CD4-positive, alpha-beta T cell treated with Interferon alpha-2 for 1 hour (primary cell): Measurements from ENCODE around the gene ABCC8.
A peak's percentile ranks its signal among the peaks of the same experiment; 100 is the strongest.

Experiments used
- DNase-seq, 2 donors: peaks; one replicate each; pipeline ENCODE4 v3.0.0-alpha.2; 2020 to 2022

Gene ABCC8

DNA sequence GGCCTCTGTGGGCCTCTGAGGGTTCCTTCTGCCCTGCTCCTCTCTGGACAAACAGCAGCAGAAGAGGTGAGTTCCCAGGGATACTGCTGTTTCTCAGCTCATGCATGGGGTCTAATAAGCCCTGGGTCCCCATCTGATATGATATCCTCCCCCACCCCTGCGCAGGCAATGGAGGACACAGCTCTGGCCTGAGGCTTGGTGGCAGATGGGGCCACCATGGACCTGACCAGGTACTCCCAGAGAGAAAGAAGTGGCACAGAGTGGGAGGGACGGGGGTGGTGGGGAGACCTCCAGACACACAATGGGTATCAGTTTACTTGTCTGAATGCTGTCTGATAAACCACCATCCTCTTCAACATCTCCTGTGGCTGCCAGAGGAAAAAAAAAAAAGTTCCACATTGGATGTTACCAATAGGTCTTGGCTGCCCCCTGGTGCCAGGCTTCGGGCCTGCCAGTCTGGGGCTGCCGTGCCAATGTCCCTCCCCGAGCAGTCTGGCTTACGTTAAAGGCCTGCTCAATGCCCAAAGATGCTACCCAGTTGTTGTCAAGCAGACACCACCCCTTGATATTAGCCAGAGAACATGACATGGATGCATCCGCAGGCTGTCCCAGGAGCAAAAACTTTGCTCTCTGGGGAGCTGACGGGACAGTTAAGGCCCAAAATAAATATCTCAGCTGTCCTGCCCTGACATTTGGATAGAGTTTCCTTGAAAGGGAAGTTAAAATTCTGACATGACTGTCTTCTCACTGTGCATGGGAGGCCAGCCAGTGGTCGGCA, 27.9 kb upstream of the ABCC8 start:
- peak; percentile 67 to 75 for DNase-seq

DNA sequence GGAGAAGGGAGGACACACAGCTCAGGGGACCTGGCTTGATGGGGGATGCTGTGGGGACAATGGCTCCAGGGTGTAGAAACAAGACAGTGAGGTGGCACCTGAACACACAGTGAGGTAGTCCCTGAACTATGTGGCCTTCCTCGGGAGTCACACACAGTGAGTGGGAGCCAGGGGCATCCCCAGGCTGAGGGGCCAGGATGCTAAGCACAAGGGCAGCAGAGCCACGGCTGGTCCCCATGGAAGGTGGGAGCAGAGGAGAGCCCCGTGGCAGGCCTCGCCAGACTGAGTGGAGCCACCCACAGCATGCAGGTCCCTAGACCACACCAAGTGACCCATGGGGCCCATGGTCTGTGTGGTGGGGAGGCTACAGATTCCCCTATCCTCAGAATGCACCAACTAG, 26.0 kb upstream of the ABCC8 start:
- no peak for DNase-seq

DNA sequence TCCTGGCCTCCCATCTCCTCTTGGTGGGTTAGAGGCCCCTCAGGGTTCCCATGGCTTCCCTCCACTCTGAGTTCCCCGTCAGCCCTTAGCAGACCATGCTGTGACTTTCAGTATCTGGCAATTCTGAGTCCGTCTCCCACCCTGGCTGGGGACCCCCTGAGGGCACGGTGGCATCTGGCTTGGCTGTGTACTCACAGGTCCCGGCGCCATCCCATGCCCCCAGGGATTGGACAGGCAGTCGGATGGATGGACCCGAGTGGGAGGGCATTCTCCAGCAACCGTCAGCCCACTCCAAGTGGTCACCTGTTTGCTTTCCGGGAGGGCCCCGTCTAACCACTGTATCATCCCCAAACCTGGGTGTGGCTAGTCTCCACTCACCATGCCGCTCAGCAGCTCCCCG, 24.0 kb upstream of the ABCC8 start:
- no peak for DNase-seq

DNA sequence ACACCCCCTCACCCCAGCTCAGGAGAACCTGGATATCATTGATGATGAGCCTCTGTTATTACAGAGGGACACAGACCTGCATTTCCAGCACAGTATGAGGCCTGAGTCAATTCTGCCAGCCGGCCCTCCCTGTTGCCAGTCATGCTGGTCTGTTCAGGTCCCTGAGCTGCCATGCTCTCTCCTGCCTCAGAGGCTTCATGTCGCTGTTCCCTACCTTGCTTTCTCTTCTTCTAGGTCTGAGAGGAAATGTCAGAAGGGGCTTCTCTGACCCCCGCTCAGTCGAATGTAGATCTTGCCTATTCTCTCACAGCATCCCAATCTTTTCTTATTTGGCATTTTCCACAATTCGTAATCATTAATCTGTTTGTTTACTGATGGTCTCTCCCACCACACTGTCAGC, 21.8 kb upstream of the ABCC8 start:
- no peak for DNase-seq

DNA sequence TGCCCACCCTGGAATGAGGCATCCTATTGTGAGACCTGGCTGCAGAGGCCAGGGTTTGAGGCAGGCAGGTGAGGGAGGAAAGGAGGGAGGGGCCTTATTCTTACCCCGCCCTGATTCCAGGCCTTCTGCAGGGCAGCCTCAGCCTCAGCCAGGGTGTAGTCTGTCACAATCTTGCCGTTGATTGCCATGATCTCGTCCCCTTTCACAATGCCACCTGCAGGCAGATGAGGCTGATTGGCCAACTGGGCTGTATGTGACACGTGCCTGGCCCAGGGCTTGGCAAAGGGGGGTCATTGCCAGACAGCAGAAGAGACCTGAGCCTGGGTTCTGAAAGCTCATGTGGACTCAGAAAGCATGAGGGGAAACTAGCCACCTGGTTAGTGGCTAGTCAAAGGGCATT, 21.4 kb upstream of the ABCC8 start:
- no peak for DNase-seq

DNA sequence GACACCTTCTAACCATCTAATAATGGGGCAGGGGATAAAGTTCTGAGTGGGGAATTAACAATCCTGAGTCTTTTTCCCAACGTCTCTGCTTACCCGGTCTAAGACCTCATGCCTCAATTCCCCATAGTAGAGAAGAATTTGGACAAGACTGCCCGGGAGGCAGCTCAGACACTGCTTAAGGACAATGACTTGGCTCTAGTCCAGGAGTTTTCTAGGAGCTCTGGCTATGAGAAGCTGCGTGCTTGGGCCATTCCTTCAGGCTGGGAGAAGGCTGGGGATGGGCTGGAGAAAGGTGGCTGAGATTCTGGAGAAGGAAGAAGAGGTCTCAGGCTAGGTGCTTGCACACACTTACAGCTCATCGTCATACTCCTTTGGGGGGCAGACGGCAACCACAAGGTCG, 19.8 kb upstream of the ABCC8 start:
- DNase-seq, result no peak

DNA sequence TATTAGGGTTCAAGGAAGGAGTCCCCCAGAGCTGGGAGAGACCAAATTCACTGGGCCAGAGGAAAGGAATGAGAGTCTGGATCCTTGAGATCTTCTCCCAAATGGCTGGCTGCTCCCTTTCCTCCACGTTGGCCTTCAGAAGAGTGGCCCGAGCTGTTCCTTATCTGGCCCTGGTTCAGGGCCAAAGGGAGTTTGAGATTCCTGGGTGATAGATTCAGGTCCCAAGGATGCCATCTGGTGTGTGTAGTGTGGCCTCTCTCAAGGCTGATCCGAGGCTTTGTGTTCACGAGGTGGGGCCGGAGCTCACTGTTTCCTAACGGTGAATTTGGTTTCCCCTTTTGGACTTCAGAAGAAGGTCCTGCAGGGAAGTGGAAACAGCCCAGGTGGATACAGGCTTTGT, 17.4 kb upstream of the ABCC8 start:
- no peak for DNase-seq

DNA sequence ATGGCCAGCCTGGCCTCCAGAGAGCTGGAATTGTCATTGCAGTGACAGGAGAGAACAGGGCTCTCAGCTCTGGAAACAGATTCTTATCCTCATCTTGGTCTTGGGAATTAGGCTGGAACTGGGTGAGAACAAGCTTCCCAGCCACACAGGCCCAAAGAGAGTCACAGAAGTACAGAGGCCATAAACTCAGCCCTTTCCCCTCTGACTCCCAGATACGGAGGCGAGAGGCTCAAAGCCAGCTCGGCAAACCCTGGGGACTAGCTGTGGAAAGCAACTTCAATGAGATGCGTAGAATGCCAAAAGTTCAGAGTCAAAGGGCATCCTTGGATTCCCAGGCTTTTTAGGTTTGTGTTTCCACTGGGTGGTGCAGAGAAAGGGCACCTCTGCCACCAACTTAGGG, 14.3 kb upstream of the ABCC8 start:
- no peak for DNase-seq

DNA sequence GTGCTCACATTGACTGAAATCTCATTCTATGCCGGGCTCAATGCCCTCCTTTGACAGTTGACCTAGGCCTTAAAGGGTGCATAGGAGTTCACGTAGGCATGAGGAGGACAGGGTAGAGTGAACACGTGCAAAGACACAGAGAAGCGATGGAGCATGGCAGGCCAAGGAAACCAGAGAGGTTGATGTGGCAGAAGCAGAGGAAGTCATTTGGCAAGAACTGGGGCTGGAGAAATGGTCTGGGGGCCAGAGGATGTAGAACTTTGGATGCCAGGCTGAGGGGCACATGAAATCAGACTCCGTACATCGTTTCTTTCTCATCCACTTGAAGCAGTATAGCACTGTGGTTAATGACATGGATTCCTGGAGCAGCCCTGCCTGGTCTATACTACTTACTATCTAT, 13.6 kb upstream of the ABCC8 start:
- no peak for DNase-seq

DNA sequence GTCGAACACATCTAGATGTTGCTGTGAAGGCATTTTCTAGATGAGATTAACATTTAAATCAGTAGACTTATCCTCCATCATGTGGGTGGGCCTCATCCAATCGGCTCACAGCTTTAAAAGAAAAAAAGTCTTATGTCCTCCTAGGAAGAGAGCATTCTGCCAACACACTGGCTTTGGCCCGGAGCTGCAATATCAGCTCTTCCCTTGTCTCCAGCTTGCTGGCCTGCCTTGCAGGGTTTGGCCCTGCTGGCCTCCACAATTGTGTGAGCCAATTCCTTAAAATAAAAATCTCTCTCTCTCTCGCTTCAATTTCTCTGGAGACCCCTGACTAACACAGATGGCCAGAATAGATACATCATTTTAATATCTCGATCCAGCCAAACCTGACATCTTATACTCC, 13.1 kb upstream of the ABCC8 start:
- no peak for DNase-seq

DNA sequence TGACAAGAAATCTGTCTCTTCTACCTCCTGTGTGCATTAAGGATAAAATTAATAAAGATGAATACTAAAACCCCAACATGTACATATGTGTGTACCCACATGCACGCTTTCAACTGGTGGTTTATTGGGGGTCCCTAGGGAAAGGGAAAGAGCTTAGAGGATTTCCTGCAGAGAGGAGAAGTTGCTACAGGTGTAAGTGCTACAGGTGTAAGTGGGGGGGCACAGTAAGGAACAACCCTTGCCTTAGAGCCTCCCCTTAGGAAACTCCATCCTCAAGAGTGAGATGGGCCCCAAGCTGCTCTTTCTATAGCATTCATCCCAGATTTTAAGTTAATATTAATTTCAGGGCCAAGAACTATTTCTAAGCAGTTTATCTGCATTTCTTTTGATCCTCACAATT, 11.9 kb upstream of the ABCC8 start:
- DNase-seq, result no peak

DNA sequence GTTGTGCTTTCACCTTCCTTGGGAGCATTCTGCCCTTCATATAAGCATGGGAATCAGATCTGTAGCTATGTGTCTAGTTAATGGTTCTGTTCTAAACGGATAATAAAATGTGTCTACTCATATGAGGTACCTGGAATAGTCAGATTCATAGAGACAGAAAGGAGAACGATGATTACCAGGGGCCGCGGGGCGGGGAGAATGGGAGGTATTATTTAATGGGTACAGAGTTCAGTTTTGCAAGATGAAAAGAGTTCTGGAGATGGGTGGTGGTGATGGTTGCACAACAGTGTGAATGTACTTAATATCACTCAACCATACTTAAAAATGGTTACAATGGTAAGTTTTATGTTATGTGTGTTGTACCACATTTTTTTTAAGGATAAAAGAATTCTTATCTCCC, 10.0 kb upstream of the ABCC8 start:
- no peak for DNase-seq

DNA sequence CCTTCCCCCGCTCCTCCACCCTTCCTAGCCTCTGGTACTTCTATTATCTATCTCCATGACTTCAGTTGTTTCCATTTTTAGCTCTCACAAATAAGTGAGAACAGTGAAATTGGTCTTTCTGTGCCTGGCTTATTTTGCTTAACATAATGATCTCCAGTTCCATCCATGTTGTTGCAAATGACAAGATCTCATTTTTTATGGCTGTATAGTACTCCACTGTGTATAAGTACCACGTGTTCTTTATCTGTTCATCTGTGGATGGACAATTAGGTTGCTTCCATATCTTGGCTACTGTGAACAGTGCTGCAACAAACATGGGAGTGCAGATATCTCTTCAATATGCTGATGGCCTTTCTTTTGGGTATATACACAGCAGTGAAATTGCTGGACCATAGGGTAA, 6.9 kb upstream of the ABCC8 start:
- no peak for DNase-seq

DNA sequence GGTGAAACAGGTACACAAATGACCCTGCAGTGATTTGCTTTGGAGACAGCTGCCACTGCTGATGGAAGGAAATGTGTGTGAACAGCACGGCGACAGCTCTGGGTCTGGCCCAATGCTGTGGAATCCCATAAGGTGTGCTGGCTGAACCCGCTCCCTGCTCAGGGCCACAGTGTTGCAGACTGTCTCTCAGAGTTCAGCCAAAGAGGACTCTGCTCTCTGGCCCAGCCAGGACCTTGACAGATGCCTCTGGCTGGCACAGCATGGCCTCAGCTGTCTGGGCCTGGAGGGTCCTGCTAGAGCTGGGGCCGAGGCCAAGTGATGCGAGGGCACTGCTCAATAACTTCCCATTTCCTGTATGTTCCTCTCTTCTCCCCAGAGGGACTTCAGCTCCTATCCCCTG, 5.3 kb upstream of the ABCC8 start:
- no peak for DNase-seq

DNA sequence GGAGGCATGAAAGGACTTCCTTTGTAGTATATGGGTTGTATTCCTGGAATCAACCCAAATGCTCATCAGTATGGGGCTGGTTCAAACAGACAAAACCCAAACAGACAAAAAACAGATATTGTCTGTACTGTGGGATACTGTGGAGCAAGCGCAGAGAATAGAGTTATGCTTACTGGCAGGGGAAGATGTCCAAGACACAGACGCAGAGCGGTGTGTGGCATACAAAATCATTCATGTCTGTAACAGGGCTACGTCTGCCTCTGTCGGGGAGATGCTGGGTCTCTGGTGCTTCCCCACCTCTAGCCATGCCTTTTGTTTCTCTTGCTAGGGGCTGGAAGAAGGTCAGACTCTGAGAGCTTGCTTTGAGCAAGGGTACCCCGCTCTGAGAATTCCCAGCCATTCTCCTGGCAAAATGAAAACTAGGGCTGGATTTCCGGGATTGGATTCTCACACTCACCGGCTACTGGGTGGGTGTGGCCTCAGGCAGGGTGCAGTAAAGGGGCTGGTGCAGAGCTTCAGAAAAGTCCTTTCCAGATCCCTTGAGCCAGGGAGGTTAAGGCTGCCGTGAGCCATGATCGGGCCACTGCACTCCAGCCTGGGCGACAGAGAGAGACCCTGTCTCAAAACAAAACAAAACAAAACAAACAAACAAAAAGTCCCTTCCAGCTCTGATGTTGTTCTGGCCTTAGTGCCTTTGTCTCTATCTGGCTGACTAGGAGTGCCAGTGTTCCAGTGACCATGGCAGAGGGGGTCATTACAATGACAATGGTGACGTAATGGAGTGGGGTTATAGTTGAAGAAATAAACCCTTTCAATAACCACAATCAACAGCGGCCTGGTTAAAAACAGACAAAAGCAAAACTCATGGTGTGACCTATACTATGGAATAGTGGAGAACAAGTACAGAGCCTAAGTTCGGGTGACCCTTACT, 2.9 kb upstream of the ABCC8 start:
- DNase-seq, result no peak

DNA sequence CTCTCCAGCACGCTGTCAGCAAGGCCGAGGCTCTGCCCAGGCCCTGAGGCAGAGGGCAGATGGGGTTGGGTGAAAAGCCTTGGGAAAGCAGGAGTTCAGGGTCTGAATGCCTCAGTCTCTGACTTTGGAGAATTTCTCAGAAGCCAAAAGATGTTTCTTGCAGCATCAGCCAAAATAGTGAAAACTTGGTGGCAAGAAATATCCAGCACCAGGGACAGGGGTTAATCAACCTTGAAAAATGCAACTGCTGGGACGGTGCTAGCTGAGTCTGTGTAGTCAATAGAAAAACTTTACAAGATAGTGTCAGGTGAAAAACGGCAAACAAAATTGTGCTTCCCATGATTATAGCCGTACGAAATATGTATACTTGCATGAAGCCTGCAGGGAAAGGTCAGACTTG, 1.4 kb upstream of the ABCC8 start:
- no peak for DNase-seq

DNA sequence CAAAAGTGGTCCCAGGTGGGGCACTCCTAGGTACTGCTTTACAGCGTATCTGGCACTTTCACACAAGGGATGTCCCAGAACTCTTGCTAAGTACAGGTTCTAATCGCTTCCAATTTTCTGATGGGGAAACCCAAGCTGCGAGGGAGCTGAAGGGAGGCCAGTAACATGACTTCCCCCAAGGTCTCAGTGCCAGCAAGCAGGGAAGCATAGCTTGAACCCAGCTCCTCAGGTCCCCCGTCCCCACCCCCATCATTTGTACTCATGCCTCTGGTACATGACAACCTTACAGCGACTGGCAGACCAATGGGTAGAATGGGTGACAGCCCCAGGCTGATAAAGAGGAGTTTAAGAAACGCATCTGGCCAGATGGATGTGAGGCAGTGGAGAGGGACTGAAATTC, 716 bp upstream of the ABCC8 start:
- DNase-seq, result no peak

DNA sequence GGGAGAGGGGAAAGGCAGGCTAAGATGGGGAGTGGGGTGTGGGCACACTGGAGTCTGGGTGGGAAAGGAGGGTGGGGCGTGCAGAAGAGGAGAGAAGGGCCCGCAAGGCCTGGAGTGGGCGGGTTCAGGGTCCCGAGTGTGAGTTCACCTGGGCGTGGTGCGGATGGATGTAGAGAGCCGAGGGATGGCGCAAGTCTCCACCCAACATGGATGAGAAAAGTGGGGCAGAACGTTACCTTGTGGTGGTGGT, 364 bp upstream of the ABCC8 start:
- DNase-seq, result no peak

DNA sequence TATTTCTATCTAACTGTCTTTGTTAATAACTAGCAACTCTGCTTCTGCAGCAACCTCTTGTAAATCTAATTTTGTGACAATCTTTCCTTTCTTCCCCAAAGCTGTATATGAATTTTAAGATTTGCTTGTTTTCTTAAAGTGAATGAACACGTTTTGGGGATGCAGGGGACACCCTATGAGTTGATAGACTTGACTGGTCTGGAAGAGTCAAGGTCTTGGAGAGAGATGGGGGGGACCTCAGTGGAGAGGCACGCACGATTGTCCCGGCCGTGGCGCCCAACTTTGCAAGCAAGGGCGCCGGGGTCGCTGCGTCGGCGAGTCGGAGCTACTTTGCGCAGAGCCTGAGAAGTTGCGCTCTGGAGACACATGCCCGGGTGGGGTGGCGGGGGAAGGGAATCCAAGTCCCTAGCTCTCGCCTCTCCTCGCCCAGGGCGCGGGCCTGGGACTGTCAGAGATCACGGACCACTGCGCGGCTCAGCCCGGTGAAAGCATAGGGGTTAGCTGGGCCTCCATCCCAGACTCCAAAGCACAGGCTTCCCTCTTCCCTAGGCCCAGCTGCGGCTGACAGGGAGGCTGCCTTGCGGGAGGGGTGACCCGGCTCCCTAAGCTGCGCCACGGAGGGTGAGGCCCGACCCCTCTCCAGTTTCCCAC, 854 bp downstream of the ABCC8 start:
- no peak for DNase-seq

DNA sequence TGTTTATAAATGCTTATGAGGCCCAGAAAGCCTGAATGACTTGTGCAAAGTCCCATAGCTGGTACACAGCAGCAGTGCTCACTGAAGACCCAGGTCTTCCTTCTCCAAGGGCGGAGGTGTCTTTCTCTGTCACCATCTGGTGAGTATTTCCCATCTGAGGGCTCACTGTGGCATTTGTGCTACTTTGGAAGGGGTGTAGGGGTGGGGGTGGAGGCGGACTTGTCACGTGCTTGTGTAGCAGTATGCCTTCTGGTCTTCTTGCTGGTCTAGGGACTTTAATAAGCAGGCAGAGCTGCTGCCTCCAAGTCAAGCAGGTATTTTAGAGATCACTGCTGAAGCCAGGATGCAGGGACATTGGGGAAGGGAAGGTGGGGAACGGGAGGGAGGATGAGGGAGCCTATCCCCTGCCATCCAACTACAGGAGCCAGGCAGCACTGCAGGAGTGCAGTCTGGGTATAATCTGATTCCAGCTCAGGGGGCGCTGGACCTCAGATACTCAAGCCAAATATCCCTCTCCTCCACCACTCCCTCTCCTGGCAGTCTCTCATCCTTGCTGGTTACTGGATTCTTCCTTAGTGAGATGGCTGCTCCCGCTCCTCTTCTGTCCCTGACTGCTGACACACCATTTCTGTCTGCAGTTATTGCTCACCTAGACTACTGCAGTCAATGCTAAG, 3.4 kb downstream of the ABCC8 start:
- DNase-seq, result no peak

DNA sequence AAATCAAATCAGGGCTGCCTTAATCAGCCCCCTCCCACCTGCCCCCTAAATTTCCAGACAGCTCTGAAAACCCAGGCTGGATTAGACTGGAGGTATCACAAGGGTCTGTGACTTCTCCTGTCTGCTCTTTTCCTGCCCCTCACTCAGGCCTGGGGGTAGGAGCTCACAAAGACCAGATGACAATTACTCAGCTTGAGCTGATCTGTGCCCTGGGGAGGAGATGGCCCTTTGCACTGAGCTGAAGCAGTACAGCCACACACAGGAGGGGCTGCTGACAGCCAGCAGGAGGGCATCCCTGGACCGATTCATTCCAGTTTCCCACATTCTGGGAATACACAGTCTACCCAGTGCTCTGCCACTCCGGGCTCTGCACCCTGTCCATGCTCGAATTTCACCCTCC, 4.2 kb downstream of the ABCC8 start:
- no peak for DNase-seq

DNA sequence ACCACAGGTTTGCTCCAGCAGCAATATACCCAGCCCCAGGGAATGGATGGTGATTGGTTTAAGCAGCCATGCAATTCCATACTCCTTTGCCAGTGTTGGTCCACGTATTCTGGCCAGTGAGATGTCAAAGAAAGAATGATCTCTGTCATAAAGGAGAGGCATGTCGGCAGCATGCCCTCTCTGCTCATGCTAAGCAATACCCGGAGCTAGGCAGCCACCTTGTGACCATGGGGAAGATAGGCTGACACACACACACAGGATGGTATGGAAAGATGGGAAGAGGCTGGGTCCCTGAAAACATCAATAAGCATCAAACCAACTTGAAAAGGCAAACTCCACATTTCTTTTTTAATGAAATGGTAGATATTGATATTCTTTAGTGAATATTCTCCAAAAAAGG, 5.1 kb downstream of the ABCC8 start:
- no peak for DNase-seq

DNA sequence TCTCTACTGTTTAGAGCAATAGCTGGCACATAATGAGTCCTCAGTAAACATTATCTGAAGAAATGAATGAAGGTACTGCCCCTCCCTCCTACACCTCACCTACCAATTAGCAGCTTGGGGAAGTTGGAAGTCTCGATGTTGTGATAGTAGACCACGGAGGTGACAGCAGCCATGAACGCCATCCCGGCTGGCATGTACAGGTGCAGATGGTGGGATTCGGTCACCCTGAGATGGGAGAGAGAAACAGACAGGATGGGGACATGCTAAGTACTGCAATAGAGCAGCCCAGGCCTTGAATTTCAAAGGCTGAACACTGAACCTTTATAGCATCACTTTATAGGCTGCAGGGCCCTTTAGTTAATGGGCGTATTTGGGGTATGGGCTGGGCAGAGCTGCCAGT, 6.6 kb downstream of the ABCC8 start:
- DNase-seq, result no peak

DNA sequence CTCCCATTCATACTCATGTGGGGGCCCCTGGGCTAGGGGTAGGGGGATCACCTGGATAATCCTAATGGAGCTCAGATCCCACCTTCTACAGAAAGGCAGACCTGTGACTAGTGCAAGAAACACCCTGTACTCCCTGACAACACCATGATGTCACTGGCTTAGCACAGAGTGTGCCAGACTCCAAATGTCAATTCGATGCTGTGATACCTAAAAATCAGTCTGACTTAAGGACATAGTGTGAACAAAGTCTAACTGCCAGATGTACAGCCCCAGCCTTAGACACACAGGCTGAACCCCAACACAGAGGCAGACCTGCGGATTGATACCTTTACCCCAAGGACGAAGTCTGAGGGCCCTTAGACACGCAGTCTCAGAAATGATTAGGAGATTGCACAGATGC, 8.5 kb downstream of the ABCC8 start:
- no peak for DNase-seq
